HEK293 (cell line): ENCODE results near the gene SLC35F3.
A peak's percentile ranks its signal among the peaks of the same experiment; 100 is the strongest.

Source experiments
- CTCF ChIA-PET: fragments of 350-600 bp; formaldehyde crosslinking; extraction: SDS; loops from one replicate; lab custom pipeline; 2021; ENCODE audit warnings: antibody characterized with exemption; lab: Yijun Ruan, JAX
- POLR2A ChIA-PET: fragments of 300-600 bp; formaldehyde crosslinking; extraction: SDS; loops from one replicate; lab custom pipeline; 2020; ENCODE audit warnings: antibody characterized with exemption, inconsistent platforms; lab: Yijun Ruan, JAX
- H3K27ac ChIP-seq: fragments of 200-500 bp; sonication (Bioruptor generic); 2 replicates; pipeline ENCODE4 v1.5.1; 2014; ENCODE audit warnings: low read depth, low read length, control low read depth, inconsistent platforms; ENCODE audit errors: extremely low read depth
- H3K36me3 ChIP-seq, 2 experiments: fragments of 200-500 bp in 1 of 2; sonication (Bioruptor generic) in 1 of 2; 1 replicate in 1 of 2; 2 replicates in 1 of 2; pipeline ENCODE4 v1.5.1; 2014 to 2017; ENCODE audit warnings: inconsistent platforms in 2 of 2, low read length in 2 of 2; ENCODE audit not compliant: control insufficient read depth in 2 of 2, insufficient read depth in 1 of 2
- H3K4me1 ChIP-seq: fragments of 200-500 bp; sonication (Bioruptor generic); 2 replicates; pipeline ENCODE4 v1.5.1; 2014; ENCODE audit warnings: mild to moderate bottlenecking, low read length, inconsistent platforms; ENCODE audit not compliant: control insufficient read depth, insufficient read depth
- H3K4me3 ChIP-seq: 2 replicates; pipeline ENCODE4 v1.5.1; 2011; ENCODE audit warnings: low read depth, mild to moderate bottlenecking, control low read depth, low read length, moderate library complexity
- H3K9me3 ChIP-seq: fragments of 200-500 bp; sonication (Bioruptor generic); 2 replicates; pipeline ENCODE4 v1.5.1; 2014; ENCODE audit warnings: low read depth, low read length, inconsistent platforms; ENCODE audit not compliant: control insufficient read depth, insufficient read depth
- AEBP2 ChIP-seq: fragments of 450-650 bp; formaldehyde crosslinking; IDR thresholded peaks from 2 replicates; pipeline ENCODE4 v1.5.1; 2016; ENCODE audit warnings: missing biosample characterization, missing genetic modification characterization, borderline replicate concordance
- GLI2 ChIP-seq: fragments of 450-650 bp; formaldehyde crosslinking; IDR thresholded peaks from 2 replicates; pipeline ENCODE4; 2017; ENCODE audit warnings: missing biosample characterization, missing genetic modification characterization, low read depth, borderline replicate concordance
- MEIS1 ChIP-seq: sonication (generic); formaldehyde crosslinking; IDR thresholded peaks from 2 replicates; pipeline ENCODE4 v1.8.1; 2022; ENCODE audit warnings: missing genetic modification reagents, mild to moderate bottlenecking, borderline replicate concordance
- PRDM10 ChIP-seq: fragments of 450-650 bp; formaldehyde crosslinking; IDR thresholded peaks from 2 replicates; pipeline ENCODE4 v1.5.1; 2016; ENCODE audit warnings: missing biosample characterization, missing genetic modification characterization
- PRDM2 ChIP-seq: fragments of 450-650 bp; formaldehyde crosslinking; IDR thresholded peaks from 2 replicates; pipeline ENCODE4 v1.5.1; 2016; ENCODE audit warnings: missing biosample characterization, missing genetic modification characterization, borderline replicate concordance
- SCRT2 ChIP-seq: fragments of 450-650 bp; formaldehyde crosslinking; IDR thresholded peaks from 2 replicates; pipeline ENCODE4 v1.5.1; 2016; ENCODE audit warnings: missing biosample characterization, missing genetic modification characterization
- SP2 ChIP-seq: fragments of 450-650 bp; formaldehyde crosslinking; IDR thresholded peaks from 2 replicates; pipeline ENCODE4 v1.5.1; 2016; ENCODE audit warnings: missing biosample characterization, missing genetic modification characterization
- WT1 ChIP-seq: fragments of 450-650 bp; formaldehyde crosslinking; IDR thresholded peaks from 2 replicates; pipeline ENCODE4 v1.5.1; 2016; ENCODE audit warnings: missing biosample characterization, missing genetic modification characterization
- ZBTB11 ChIP-seq: fragments of 450-650 bp; formaldehyde crosslinking; conservative IDR thresholded peaks from 2 replicates; pipeline ENCODE4 v1.5.1; 2016; ENCODE audit warnings: low read depth, missing biosample characterization, missing genetic modification characterization
- ZNF146 ChIP-seq: fragments of 450-650 bp; formaldehyde crosslinking; IDR thresholded peaks from 2 replicates; pipeline ENCODE4 v1.5.1; 2016; ENCODE audit warnings: missing biosample characterization, missing genetic modification characterization
- ZNF366 ChIP-seq: fragments of 450-650 bp; formaldehyde crosslinking; conservative IDR thresholded peaks from 2 replicates; pipeline ENCODE4 v1.5.1; 2016; ENCODE audit warnings: missing biosample characterization, missing genetic modification characterization
- ZNF510 ChIP-seq: fragments of 450-650 bp; formaldehyde crosslinking; IDR thresholded peaks from 2 replicates; pipeline ENCODE4 v1.5.1; 2018; ENCODE audit warnings: mild to moderate bottlenecking, missing genetic modification characterization, missing biosample characterization; ENCODE audit not compliant: insufficient replicate concordance
- ZNF514 ChIP-seq: fragments of 450-650 bp; formaldehyde crosslinking; IDR thresholded peaks from 2 replicates; pipeline ENCODE4 v1.5.1; 2016; ENCODE audit warnings: missing biosample characterization, missing genetic modification characterization
- ZNF596 ChIP-seq: fragments of 450-650 bp; IDR thresholded peaks from 2 replicates; pipeline ENCODE4 v1.5.0; 2018; ENCODE audit warnings: missing biosample characterization, mild to moderate bottlenecking, missing genetic modification characterization, moderate library complexity
- ZNF600 ChIP-seq: fragments of 450-650 bp; formaldehyde crosslinking; IDR thresholded peaks from 2 replicates; pipeline ENCODE4 v1.5.1; 2016; ENCODE audit warnings: missing biosample characterization, missing genetic modification characterization
- ZNF677 ChIP-seq: fragments of 450-650 bp; IDR thresholded peaks from 2 replicates; pipeline ENCODE4 v1.5.0; 2018; ENCODE audit warnings: missing biosample characterization, mild to moderate bottlenecking, missing genetic modification characterization, moderate library complexity

SLC35F3 gene

GRCh38 chr1:234237393-234237792, 332.9 kb downstream of the SLC35F3 start:
- Histone ChIP-seq H3K4me1 (no peaks in the 10 kb centered on the region), H3K9me3 (no peaks in the 10 kb centered on the region), H3K4me3 (no peak overlapping the region), H3K27ac (no peak overlapping the region), H3K36me3 (no peaks in the 10 kb centered on the region)
- POLR2A ChIA-PET: no interaction called here
- TF ChIP-seq SCRT2 (tag by site-specific recombination) (peak; percentile 54; the same call in 1 of the 2 replicates), ZNF677 (tag by site-specific recombination) (no peak), PRDM10 (tag by site-specific recombination) (no peak)
- CTCF ChIA-PET: interaction anchor here (0.5 to 3.3 kb wide), 4 partner anchors 25 to 1063 kb away, joined by 3 to 9 read pairs (median 6); no protein-coding TSS in a partner anchor

- Histone ChIP-seq H3K27ac (no peak overlapping the region), H3K36me3 (no peaks in the 10 kb centered on the region), H3K4me1 (no peaks in the 10 kb centered on the region), H3K9me3 (no peaks in the 10 kb centered on the region), H3K4me3 (no peak overlapping the region)
- ChIA-PET CTCF (interaction anchor here (0.5 to 3.3 kb wide), 5 partner anchors 11 to 155 kb away, joined by 3 to 9 read pairs (median 4); no protein-coding TSS in a partner anchor), POLR2A (no interaction called here)
- TF ChIP-seq ZNF677 (tag by site-specific recombination): no peak
- TF ChIP-seq WT1 (tag by site-specific recombination): no peak
- no peak for TF ChIP-seq GLI2 (tag by site-specific recombination)
- TF ChIP-seq AEBP2 (tag by site-specific recombination): no peak
- TF ChIP-seq ZNF146 (tag by site-specific recombination): no peak
Observed at GRCh38 chr1:234238060-234238459, 333.6 kb downstream of the SLC35F3 start.

- Histone ChIP-seq H3K4me3 (no peak overlapping the region), H3K4me1 (no peaks in the 10 kb centered on the region), H3K36me3 (no peaks in the 10 kb centered on the region), H3K9me3 (no peaks in the 10 kb centered on the region), H3K27ac (no peak overlapping the region)
- CTCF ChIA-PET: interaction anchor here (0.6 to 2.1 kb wide), 2 partner anchors 26 to 460 kb away, joined by 3 to 7 read pairs; no protein-coding TSS in a partner anchor
- POLR2A ChIA-PET: no interaction called here
- TF ChIP-seq ZNF514 (tag by site-specific recombination) (no peak), PRDM2 (tag by site-specific recombination) (no peak), MEIS1 (CRISPR knock-in tag) (no peak), ZNF596 (tag by site-specific recombination) (no peak), ZNF366 (tag by site-specific recombination) (no peak), ZNF600 (tag by site-specific recombination) (no peak), ZBTB11 (no peak), ZNF510 (tag by site-specific recombination) (no peak), SP2 (tag by site-specific recombination) (no peak)
Observed at GRCh38 chr1:234239515-234239914, 335.0 kb downstream of the SLC35F3 start.
